Activated CD4-positive, alpha-beta T cell treated with anti-CD3 and anti-CD28 coated beads, Interleukin-10, Interleukin-2, amounts not matched to agents 100 ng/mL and 50 ng/mL, durations not matched to agents 16 hours and 8 hours (primary cell): ENCODE data around the gene POMZP3.
"Not testable (repeated sequence)": the region's sequence is repeated elsewhere in the genome, so short reads cannot be mapped to it uniquely, and the experiment has no call there.

Experiments used
- DNase-seq: peaks from one replicate; pipeline ENCODE4 v3.0.0-alpha.2; 2020

POMZP3 gene

DNA sequence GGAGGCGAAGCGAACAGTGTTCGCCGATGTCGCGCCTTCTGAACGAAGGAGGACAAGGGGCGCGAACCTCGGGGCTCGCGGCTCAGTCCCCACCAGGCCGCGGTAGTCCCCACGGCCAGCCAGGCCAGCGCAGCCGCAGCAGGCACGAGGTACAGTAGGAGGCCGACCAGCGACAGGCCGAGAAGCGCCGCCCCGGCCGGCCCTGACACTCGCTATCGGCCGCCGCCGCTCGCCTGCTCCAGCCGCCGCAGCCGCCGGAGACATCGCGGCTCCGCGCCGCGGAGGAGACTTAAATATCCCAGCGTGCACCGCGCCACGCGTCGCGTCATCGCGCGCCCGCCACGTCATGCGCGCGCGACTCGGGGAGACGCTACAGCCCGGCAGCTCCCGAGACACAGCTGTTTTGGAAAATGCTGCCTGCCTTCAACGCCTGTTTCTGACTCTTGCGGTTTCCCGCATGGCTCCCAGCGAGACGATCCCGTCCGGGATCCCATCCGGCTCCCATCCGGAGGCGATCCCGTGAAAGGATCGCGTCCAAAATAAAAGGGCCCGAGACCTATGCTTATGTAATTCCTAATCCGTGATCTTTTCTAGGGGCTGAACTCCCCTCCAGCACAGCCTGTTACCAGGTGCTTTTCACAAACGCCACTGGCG lies at the start of gene POMZP3:
TSS of gene POMZP3 (minus strand) at position 291 of the 654 bp plus-strand sequence. CDS start 1,215 bp downstream, outside the sequence.
- peak; percentile 34 for DNase-seq

DNA sequence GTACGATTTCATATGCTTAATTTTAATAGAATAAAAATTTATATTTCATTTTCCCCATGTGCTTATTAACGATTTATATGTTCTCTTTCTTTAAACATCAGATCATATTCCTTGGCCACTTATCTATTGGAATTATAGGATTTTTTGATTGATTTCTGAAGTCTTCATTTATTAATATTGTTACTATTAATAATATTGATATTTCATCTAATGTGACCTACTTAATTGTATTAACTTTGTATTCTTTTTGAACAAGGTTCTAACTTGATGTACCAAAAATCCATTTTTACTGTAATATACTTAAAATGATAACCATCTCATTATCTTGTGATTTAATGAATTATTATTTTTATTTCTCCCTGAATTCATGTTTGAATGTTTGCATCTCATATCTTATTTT lies 48.7 kb upstream of the POMZP3 start:
- DNase-seq: not testable (repeated sequence)

DNA sequence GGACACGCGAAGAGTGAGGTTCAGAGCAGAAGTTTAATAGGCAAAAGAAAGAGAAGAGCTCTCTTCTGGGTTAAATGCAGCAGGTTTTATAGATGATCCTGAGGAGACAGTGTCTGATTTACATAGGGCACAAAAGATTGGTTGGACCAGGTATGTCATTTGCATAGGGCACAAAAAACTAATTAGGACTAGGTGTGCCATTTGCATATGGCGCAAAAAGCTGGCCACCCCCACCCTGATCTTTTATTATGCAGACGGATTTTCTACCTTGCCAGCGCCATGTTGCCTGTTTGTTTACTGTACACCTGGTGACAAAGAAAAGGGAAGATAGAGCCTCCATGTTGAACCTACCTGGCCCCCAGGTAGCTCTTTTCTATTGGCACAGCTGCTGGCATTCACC lies 46.3 kb upstream of the POMZP3 start:
- DNase-seq: not testable (repeated sequence)

DNA sequence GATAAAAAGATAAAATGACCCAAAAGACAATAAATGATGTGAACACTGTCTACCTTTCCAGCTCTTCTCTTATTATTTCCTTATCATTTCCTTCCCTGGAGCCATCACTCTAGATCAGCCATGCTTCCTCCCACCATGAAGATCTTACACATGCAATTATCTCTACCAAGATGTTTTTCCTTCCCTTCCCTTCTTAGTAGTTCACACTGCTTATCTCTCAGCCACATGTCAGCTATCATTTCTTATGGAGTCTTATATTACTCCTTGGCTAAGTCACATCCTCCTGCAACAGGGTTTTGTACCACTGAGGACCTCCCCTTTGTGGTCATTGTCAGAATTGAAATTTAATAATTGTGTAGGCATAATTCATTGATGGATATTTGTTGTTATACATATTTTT lies 32.1 kb upstream of the POMZP3 start:
- DNase-seq: not testable (repeated sequence)

DNA sequence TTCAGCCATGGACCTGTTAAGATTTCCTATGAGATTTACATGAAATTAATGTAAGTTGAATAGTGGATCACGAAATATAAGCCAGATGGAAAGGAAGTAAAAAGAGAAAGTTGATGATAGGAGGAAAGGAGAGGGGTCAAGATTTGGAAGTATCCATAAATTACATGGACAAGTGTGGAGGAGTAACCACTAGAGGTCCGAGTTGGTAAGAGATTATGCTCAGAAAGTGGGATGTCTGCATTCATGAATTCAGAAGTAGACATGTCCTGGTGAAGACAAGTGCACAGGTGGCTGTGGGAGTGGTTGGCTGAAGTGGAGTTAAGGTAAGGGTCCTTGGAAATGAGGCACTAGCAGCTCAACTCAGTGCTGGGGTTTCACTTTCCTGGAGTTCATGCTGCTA lies 29.3 kb upstream of the POMZP3 start:
- not testable (repeated sequence) for DNase-seq

DNA sequence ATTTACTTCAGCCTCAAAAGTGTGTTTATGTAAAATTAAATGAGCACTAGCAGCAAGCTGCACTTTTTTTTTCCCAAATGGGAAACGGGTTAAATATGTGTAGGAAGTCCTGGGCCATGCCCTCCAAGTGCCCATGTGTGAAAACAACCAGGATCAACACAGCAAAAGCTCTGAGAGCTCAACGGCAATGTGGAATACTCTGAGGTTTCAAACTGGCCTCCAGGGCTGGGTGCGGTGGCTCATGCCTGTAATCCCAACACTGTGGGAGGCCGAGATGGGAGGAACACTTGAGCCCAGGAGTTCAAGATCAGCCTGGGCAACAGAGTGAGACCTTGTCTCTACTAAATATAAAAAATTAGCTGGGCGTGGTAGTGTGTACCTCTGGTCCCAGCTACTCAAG lies 15.5 kb upstream of the POMZP3 start:
- not testable (repeated sequence) for DNase-seq

DNA sequence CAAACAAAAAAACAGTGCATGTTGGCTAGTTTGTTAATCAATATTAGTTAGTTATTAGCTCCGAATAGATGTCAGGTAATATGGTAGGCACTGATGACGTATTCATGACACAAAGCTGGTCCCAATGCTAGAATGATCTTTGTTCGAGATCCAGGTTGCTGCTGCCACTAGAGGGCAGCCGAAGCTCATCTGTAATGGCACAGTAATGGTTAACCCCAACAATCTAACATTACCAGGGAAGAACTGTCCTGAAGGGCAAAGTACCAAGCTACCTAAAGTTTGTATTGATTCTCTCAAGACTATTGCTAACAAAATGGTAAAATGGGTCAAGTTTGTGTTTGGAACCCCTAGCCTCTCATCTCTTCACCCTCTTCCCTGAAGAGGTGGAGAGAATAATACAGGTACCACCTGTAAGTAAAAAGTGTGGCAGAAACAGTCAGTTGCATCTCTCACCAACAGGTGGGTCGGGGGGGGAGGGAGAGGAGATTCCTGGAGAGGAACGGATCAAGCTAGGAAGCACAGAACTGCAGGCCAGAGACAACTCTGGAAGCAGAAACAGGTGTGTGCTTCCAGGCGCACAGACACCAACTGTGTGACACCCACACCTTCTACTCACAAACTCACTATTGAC lies 10.1 kb upstream of the POMZP3 start:
- DNase-seq: not testable (repeated sequence)

DNA sequence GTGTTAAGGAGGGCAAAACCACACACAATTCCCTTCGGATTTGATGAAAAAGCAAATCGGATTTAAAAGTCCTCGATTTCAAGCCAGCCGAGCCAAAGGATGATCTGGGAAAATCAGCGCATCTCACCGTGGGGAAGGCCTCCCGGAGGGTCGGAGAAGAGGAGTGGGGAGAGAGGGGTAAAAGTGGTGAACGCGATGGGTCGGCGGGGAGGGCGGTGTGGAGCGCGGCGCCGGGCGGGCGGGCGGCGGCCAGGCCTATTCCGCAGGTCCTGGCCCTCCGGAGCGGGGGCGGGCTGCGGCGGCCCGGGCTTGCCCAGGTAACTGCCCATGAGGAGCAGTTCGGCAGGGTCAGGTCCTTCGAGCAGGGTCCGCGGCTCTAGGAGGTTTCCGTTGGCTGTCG lies 498 bp downstream of the POMZP3 start:
- DNase-seq: peak; percentile 15

DNA sequence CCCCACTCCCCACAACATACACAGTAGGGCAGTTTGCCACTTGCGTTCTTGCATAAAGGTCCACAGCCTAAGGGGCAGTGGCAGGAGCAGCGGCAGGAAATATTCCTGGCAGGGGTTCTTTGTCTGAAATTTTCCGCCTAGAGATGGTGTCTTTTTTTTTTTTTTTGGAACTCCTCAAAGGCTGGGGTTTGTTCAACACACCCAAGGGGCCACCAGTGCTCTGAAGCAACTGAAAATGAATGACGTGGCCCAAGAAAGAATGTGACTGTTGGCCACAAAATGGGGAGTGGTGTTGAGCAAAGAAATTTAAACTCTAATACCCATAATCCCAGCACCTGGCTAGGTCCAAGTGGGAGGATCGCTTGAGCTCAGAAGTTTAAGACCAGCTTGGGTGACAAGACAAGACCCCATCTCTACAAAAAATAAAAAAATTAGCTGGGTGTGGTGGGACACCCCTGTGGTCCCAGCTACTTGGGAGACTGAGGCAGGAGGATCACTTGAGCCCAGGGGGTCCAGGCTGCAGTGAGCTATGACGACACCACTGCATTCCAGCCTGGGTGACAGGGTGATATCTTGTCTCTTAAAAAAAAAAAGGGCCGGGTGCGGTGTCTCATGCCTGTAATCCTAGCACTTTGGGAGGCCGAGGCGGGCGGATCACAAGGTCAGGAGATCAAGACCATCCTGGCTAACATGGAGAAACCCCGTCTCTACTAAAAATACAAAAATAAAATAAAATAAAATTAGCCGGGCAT lies 7.5 kb downstream of the POMZP3 start:
- not testable (repeated sequence) for DNase-seq

DNA sequence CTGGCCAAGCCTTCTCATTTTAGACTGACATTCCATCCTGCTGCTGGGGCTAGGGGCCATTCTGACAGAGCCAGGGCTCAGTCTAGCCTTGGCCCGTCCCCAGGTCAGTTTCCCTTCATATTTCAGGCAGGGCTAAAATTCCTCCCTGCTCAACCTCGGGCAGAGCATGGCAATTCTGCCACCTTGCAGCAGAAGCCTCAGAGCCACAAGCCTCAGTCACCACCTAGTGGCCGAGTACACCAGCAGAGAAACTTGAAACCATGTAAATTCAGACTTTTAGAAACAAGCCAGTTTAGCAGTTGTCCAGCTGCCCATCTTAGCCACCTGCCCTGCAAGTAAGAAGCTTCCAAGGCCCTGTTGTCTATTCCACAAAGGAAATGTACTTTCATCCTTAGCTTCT lies 13.3 kb downstream of the POMZP3 start:
- peak; percentile 31 for DNase-seq

DNA sequence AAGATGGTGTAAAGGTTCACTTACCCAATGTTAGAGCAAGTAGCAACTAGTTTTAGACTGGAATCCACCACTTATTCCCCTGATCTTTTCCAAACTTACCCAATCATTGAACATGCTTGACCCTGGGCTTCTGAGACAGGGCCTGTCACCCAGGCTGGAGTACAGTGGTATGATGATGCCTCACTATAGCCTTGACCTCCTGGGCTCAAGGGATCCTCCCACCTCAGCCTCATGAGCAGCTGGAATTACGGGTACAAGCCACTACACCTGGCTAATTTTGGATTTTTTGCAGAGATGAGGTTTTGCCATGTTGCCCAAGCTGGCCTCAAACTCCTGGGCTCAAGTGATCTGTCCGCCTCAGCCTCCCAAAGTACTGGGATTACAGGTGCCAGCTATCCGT lies 14.8 kb downstream of the POMZP3 start:
- not testable (repeated sequence) for DNase-seq

DNA sequence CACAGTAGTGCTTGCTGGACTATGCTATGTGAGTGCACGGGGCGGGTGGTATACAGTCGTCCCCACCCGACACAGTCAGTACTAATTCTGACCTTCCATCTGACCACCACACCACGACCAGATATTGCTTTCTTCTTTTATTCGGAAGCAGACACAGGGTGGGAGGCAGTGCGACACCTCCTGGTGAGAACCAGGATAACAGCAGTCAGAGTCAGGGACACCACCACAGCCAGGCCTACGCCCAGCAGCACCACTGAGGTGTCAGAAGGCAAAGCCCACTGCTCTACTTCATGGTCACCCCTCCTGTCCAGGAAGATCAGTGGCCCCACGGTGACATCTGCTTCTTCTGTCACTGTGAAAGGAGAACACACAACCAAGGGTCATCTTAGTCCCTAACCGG lies 17.2 kb downstream of the POMZP3 start:
- not testable (repeated sequence) for DNase-seq

DNA sequence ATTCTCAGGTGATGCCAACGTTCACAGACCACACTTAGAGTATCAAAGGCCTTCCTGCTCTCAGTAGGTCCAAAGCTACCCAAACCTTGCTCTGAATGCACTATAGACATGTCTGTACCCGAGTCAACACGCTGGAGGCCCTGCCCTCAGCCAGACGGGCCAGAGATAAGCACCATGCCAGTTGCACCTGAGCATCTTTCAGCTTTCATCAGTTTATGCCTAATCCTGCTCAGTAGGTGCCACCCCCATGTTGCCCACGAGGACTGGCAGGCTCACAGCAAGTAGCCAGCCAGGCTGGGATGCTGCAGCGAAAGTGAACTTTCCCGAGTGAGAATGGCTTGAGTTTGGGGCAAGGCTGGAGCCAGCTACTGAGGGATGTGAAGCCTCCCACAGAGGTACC lies 18.6 kb downstream of the POMZP3 start:
- DNase-seq: not testable (repeated sequence)

DNA sequence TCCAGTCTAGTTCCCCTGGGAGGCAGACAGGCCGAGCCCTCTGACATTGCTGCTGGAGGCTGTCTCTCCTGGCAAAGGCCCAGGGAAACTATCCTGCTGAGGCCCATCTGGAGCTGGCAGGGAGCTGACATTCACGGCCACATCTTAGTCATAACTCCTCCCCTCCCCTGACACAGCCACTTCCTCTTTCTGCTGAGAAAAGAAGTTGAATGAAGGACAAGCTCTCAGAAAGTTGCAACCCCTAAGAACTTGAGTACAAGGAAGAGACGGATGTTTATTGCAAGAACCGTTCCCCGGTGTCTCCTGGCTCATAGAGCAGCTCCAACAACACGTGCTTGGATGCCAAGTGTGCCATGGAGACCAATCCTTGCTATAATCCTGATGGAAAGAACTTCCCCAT lies 21.1 kb downstream of the POMZP3 start:
- DNase-seq: peak; percentile 65

DNA sequence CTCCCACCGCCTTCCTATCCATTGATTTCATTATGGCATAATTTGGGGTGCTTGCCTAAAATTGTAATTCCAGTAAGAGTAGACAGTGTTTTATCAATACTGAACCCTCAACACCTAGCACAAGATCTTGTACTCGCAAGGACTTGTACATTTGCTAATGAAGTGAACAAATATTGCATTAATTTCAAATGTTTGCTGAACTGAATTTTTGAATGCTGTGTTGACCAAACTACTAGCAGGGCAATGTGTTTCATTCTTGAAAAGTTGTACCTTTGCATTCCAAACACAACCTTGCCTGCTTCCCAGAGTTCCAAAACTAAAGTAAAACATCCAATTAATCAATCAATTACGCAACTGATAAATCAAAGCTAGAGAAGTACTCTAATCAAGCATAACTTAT lies 26.4 kb downstream of the POMZP3 start:
- DNase-seq: not testable (repeated sequence)

DNA sequence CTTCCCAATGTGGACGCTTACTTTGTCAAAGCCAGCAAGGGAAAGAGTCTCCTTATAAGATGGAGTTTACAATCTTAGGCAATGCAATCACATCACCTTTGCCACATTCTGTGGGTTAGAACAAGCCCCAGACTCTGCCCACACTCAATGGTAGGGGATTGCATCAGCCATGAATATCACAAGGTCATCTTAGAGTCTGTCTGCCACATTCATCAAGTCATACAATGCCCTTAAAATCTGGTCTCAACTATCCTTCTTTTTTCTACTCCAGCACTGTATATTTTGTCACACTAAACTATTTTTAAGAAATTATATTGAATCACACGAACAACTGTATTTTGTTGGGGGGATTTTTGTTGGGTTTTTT lies 27.0 kb downstream of the POMZP3 start:
- not testable (repeated sequence) for DNase-seq

DNA sequence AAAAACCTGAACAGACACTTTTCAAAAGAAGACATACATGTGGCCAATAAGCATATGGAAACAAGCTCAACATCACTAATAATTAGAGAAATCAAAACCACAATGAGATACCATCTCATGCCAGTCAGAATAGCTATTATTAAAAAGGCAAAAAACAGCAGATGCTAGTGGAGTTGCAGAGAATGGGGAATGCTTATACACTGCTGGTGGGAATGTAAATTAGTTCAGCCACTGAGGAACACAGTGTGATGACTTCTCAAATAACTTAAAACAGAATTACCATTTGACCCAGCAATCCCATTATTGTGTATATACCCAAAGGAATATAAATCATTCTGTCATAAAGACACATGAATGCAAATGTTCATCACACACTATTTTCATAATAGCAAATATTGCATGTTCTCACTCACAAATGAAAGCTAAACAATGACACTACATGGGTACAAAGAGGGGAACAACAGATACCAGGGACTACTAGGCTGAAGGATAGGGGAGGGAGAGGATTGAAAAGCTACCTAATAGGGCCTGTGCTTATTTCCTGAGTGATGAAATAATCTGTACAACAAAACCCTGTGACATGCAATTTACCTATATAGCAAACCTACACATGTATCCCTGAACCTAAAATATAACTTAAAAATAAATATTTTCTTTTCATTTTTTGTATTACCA lies 28.4 kb downstream of the POMZP3 start:
- DNase-seq: not testable (repeated sequence)

DNA sequence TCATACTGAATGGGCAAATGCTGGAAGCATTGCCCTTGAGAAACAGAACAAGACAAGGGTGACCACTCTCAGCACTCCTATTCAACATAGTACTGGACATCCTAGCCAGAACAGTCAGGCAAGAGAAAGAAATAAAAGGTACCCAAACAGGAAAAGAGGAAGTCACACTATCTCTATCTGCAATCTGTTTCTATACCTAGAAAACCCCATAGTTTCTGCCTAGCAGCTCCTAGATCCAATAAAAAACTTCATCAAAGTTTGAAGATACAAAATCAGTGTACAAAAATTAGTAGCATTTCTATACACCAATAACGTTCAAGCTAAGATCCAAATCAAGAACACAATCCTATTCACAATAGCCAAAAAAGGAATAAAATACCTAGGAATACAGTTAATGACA lies 29.8 kb downstream of the POMZP3 start:
- not testable (repeated sequence) for DNase-seq

DNA sequence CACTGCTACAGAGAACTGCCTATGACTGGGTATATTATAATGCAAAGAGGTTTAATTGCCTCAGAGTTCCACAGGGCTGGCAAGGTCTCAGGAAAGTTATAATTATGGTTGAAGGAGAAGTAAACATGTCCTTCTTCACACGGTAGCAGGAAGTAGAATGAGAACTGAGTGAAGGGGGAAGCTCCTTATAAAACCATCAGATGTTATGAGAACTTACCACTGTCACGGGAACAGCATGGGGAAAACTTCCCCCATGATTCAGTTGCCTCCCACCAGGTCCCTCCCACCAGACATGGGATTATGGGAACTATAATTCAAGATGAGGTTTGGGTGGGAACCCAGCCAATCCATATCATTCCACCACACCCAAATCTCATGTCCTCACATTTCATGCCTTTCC lies 34.4 kb downstream of the POMZP3 start:
- DNase-seq: not testable (repeated sequence)

DNA sequence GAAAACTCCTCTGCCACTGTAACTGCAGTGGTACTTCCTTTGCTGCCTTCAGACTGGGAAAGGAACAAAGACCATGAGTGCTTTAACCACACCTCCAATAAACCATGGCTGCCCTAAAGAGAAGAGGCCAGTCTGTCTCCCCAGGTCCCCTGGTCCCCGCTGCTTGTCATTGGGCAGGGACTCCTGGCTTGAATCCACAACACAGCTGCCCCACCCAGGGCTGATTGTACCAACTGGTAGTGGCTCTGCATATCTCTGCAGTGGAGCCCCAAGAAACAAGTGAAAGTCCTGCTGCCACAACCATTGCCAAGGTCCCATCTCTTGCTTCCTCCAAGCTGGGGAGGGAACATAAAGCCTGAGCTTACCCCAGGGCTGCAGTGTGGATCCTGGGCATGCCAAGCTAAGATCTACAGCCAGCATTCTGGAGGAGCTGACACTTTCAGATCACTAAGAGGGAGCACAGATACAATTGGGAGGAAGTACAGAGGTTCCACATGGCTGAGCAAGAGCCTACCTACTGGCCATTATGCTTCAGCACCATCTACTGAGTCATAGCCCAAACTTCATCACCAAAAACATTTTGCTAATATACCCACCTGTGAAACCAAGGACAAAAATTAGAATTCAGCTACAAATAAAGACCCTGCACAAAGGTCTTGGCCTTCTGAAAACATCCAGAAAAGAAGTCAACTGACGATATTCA lies 35.3 kb downstream of the POMZP3 start:
- not testable (repeated sequence) for DNase-seq

DNA sequence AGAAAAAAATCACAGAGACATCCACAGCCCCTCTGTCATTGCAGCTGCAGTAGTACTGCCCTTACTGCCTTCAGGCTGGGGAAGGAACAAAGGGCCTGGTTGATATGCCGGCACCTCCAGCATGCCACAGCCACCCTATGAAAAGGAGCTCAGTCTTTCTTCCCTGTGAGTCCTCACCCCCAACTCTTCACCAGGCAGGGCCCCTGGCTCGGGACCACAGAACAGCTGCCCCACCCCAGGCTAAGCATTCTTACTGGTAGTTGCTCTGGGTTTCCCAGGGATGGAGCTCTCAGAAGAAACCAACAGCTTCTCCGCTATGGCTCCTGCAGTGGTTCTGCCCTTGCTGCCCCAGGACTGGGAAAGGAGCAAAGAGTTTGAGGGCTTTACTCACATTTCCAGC lies 36.0 kb downstream of the POMZP3 start:
- not testable (repeated sequence) for DNase-seq

DNA sequence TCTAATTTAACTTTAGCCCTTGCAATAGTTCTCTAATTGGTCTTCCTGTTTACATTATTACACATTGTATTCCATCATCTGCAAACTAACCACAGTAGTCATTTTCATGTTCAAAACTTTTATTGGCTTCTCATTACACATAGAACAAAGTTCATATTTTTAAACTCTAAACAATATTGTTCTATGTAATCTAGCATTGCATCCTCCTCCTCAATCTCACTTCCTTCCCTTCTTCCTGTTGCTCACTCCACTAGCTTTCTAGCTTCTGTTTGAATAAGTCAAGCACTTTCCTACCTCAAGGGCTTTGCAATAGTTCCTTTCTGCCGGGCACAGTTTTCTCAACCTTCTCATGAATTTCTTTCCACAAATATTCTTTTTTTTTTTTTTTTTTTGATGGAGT lies 38.5 kb downstream of the POMZP3 start:
- DNase-seq: not testable (repeated sequence)
